HCT116 (cell line): Measurements from ENCODE around the gene TRMU. TPM values are rescaled to one million over a fixed set of nuclear protein-coding genes. Genes with fewer than 3 reads are reported as not detected.

ENCODE experiments used
- ATAC-seq: fragments of 200-7000 bp; cut with Tn5 transposase; 2 replicates; pipeline ENCODE4 v1.9.1; 2020; ENCODE audit warnings: mild to moderate bottlenecking, moderate library complexity
- BruUV-seq: library from RNA; stranded (reverse); fragments of 400-500 nt; replicated peaks from 2 replicates; lab custom pipeline; 2021; lab: Mats Ljungman, UMichigan
- CTCF ChIA-PET: fragments of 300-600 bp; sonication (Branson Sonifier 250); formaldehyde crosslinking; loops from one replicate; lab custom pipeline; 2021; ENCODE audit warnings: antibody characterized with exemption; lab: Charles Lee
- POLR2A ChIA-PET: fragments of 300-600, 350-600 bp; sonication (Branson Sonifier 250); formaldehyde crosslinking; loops from one replicate; lab custom pipeline; 2021; ENCODE audit warnings: antibody characterized with exemption; lab: Charles Lee
- RAD21 ChIA-PET, 2 experiments: fragments of 300-600 bp; sonication (Branson Sonifier 250); formaldehyde crosslinking; loops; one replicate each; lab custom pipeline; 2023; ENCODE audit warnings: low total read pairs in 2 of 2; ENCODE audit not compliant: uncharacterized antibody in 2 of 2, unreplicated experiment in 2 of 2, low non-redundant PET in 1 of 2; lab: Charles Lee
- DNase-seq: peaks from one replicate; pipeline ENCODE4 v3.0.0-alpha.2; 2010; ENCODE audit warnings: low read depth, low spot score
- H2AFZ ChIP-seq: fragments of 200-600 bp; shearing (Covaris generic), sonication (generic); 2 replicates; pipeline ENCODE4 v1.6.1; 2017; ENCODE audit warnings: low read depth, mixed run types, mixed read lengths, antibody characterized with exemption, low read length; ENCODE audit not compliant: poor library complexity, severe bottlenecking
- H3K27ac ChIP-seq: 2 replicates; pipeline ENCODE4 v1.5.1; 2012; ENCODE audit warnings: low read depth, low read length
- H3K27me3 ChIP-seq: fragments of 200-600 bp; sonication (generic); 2 replicates; pipeline ENCODE4 v1.6.1; 2016; ENCODE audit warnings: mixed run types, low read length, mixed read lengths; ENCODE audit not compliant: insufficient read depth
- H3K36me3 ChIP-seq, 2 experiments: fragments of 200-500 bp in 1 of 2; fragments of 200-600 bp in 1 of 2; sonication (Bioruptor generic) in 1 of 2; sonication (generic) in 1 of 2; 2 replicates each; pipeline versions ENCODE4 v1.5.1 to v1.6.1; 2014 to 2016; ENCODE audit warnings: low read length in 2 of 2, inconsistent platforms in 1 of 2, mixed read lengths in 1 of 2, mixed run types in 1 of 2; ENCODE audit not compliant: insufficient read depth in 2 of 2, control insufficient read depth in 1 of 2
- H3K4me1 ChIP-seq, 2 experiments: fragments of 200-600 bp in 1 of 2; sonication (generic) in 1 of 2; 2 replicates each; pipeline versions ENCODE4 v1.5.1 to v1.6.1; 2012 to 2017; ENCODE audit warnings: low read length in 2 of 2, inconsistent platforms in 1 of 2, mild to moderate bottlenecking in 1 of 2, mixed read lengths in 1 of 2, mixed run types in 1 of 2, moderate library complexity in 1 of 2; ENCODE audit not compliant: insufficient read depth in 2 of 2, control insufficient read depth in 1 of 2
- H3K4me2 ChIP-seq: fragments of 200-600 bp; sonication (generic); 2 replicates; pipeline ENCODE4 v1.6.1; 2017; ENCODE audit warnings: mixed run types, low read length, mixed read lengths
- H3K4me3 ChIP-seq, 2 experiments: fragments of 200-600 bp in 1 of 2; sonication (generic) in 1 of 2; replicated peaks in 1 of 2; 2 replicates each; pipeline ENCODE4 v1.5.1; 2011 to 2016; ENCODE audit warnings: low read length in 2 of 2, control low read depth in 1 of 2, low read depth in 1 of 2, mild to moderate bottlenecking in 1 of 2, mixed read lengths in 1 of 2, mixed run types in 1 of 2
- H3K79me2 ChIP-seq: fragments of 200-600 bp; sonication (generic); 2 replicates; pipeline ENCODE4 v1.6.1; 2017; ENCODE audit warnings: mild to moderate bottlenecking, mixed run types, low read length, moderate library complexity, mixed read lengths; ENCODE audit not compliant: insufficient read depth
- H3K9ac ChIP-seq: fragments of 200-600 bp; sonication (generic); 2 replicates; pipeline ENCODE4 v1.6.1; 2016; ENCODE audit warnings: low read length, mixed read lengths
- H3K9me2 ChIP-seq: fragments of 200-600 bp; sonication (generic), shearing (Covaris generic); 2 replicates; pipeline ENCODE4 v1.6.1; 2017; ENCODE audit warnings: mixed run types, mild to moderate bottlenecking, moderate library complexity; ENCODE audit not compliant: insufficient read depth
- H3K9me3 ChIP-seq, 2 experiments: fragments of 200-500 bp in 1 of 2; fragments of 200-600 bp in 1 of 2; sonication (Bioruptor generic) in 1 of 2; sonication (generic) in 1 of 2; 2 replicates each; pipeline ENCODE4 v1.6.1; 2014 to 2017; ENCODE audit warnings: low read length in 2 of 2, mixed read lengths in 2 of 2, inconsistent platforms in 1 of 2, low read depth in 1 of 2, mild to moderate bottlenecking in 1 of 2, mixed run types in 1 of 2, moderate library complexity in 1 of 2; ENCODE audit not compliant: control insufficient read depth in 1 of 2, insufficient read depth in 1 of 2
- H4K20me1 ChIP-seq: fragments of 200-600 bp; sonication (generic), shearing (Covaris generic); 2 replicates; pipeline ENCODE4 v1.6.1; 2017; ENCODE audit warnings: mixed run types, mild to moderate bottlenecking, moderate library complexity; ENCODE audit not compliant: insufficient read depth
- CBX3 ChIP-seq: IDR thresholded peaks from 2 replicates; pipeline ENCODE4 v1.6.1; 2012; ENCODE audit warnings: low read depth
- CEBPB ChIP-seq: IDR thresholded peaks from 2 replicates; pipeline ENCODE4 v1.6.1; 2012; ENCODE audit warnings: low read depth
- CTCF ChIP-seq, 3 experiments: fragments of 200-600 bp in 1 of 3; sonication (generic) in 1 of 3; IDR thresholded peaks in 2 of 3; conservative IDR thresholded peaks in 1 of 3; 2 replicates each; pipeline ENCODE4 v1.5.1; 2012 to 2017; ENCODE audit warnings: low read depth in 2 of 3, low read length in 2 of 3, antibody characterized with exemption in 1 of 3, borderline replicate concordance in 1 of 3, control low read depth in 1 of 3, mild to moderate bottlenecking in 1 of 3, mixed read lengths in 1 of 3, mixed run types in 1 of 3, moderate library complexity in 1 of 3; ENCODE audit not compliant: insufficient read depth in 1 of 3
- ELF1 ChIP-seq: IDR thresholded peaks from 2 replicates; pipeline ENCODE4 v1.6.1; 2012; ENCODE audit warnings: low read depth, borderline replicate concordance
- EZH2 ChIP-seq: fragments of 200-600 bp; sonication (generic); IDR thresholded peaks from 2 replicates; pipeline ENCODE4 v1.6.1; 2017; ENCODE audit warnings: antibody characterized with exemption, mixed run types
- EZH2phosphoT487 ChIP-seq: fragments of 200-600 bp; IDR thresholded peaks from 2 replicates; pipeline ENCODE4 v1.6.1; 2018; ENCODE audit warnings: antibody characterized with exemption, borderline replicate concordance
- JUND ChIP-seq: IDR thresholded peaks from 2 replicates; pipeline ENCODE4 v1.6.1; 2012
- MAX ChIP-seq: IDR thresholded peaks from 2 replicates; pipeline ENCODE4 v1.6.1; 2012
- POLR2A ChIP-seq: IDR thresholded peaks from 2 replicates; pipeline ENCODE4 v1.7.0; 2011; ENCODE audit warnings: borderline replicate concordance; ENCODE audit not compliant: insufficient read depth, insufficient read length; ENCODE audit errors: extremely low read depth
- POLR2AphosphoS5 ChIP-seq: IDR thresholded peaks from 2 replicates; pipeline ENCODE4 v1.6.1; 2011; ENCODE audit warnings: mild to moderate bottlenecking, low read depth, low read length, moderate library complexity
- RAD21 ChIP-seq: IDR thresholded peaks from 2 replicates; pipeline ENCODE4 v1.6.1; 2012; ENCODE audit warnings: low read depth, mild to moderate bottlenecking
- SIN3A ChIP-seq: IDR thresholded peaks from 2 replicates; pipeline ENCODE4 v1.6.1; 2012; ENCODE audit warnings: low read depth
- SP1 ChIP-seq: IDR thresholded peaks from 2 replicates; pipeline ENCODE4 v1.6.1; 2012; ENCODE audit warnings: low read depth
- TCF7L2 ChIP-seq: IDR thresholded peaks from 2 replicates; pipeline ENCODE4 v1.7.0; 2011; ENCODE audit warnings: borderline replicate concordance, inconsistent platforms; ENCODE audit not compliant: insufficient read depth, insufficient read length; ENCODE audit errors: extremely low read depth
- YY1 ChIP-seq: IDR thresholded peaks from 2 replicates; pipeline ENCODE4 v1.6.1; 2011; ENCODE audit warnings: low read length, low read depth, moderate library complexity, mild to moderate bottlenecking; ENCODE audit not compliant: insufficient replicate concordance; ENCODE audit errors: extremely low read depth
- ZBTB33 ChIP-seq: IDR thresholded peaks from 2 replicates; pipeline ENCODE4 v1.6.1; 2011; ENCODE audit warnings: mild to moderate bottlenecking, low read length, moderate library complexity; ENCODE audit not compliant: insufficient replicate concordance; ENCODE audit errors: extremely low read depth
- ZFX ChIP-seq: fragments of 450-650 bp; IDR thresholded peaks from 2 replicates; pipeline ENCODE4 v1.6.1; 2017
- ZNF274 ChIP-seq: fragments of 200-500 bp; sonication (Bioruptor generic); IDR thresholded peaks from 2 replicates; pipeline ENCODE4 v1.6.1; 2014; ENCODE audit warnings: mild to moderate bottlenecking, low read depth, low read length, inconsistent platforms
- intact Hi-C: fragments of 100-400 bp; cut with micrococcal nuclease; formaldehyde crosslinking; loops from 2 replicates; pipeline ENCODE4 v1.10.0; 2022
- total RNA-seq: library from RNA; stranded (reverse); gene quantifications from one replicate; pipeline ENCODE4 v1.2.1, GENCODE V29; 2021; ENCODE audit not compliant: unreplicated experiment
- TF ChIP-seq, protein P1 (sequence below): IDR thresholded peaks from 2 replicates; pipeline ENCODE4 v1.6.1; 2012
- TF ChIP-seq, protein P2 (sequence below): IDR thresholded peaks from 2 replicates; pipeline ENCODE4 v1.6.1; 2012; ENCODE audit warnings: low read depth

The TRMU gene
- total RNA-seq, 1 experiment from 2014 or later = 65.4 TPM

DNA sequence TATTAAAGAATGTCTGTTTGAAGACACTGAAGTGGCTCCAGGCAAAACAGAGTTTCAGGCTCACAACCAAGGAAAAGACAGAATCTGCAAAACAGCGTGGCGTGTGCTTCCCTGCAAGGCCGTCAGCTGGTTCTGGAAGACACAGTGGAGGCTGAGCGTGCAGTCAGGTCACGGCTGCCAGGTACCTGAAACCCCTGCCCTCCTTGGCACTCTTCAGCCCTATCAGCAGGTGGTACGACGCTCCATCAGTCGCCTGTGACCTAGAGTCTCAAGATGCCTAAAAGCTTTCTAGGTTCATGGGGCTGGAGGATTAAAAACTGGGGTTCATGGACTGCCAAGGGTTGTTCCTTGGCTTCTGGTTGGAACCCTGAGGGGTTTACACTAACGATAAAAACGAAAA, 65.9 kb downstream of the TRMU start:
- TF ChIP-seq RAD21 (no peak), SIN3A (no peak), CEBPB (no peak), YY1 (no peak), ZBTB33 (no peak), ELF1 (no peak), ZNF274 (no peak), ZFX (no peak), SP1 (no peak), TCF7L2 (no peak), CTCF (IDR thresholded peaks at IDR 0.05 in 2 of 3, conservative IDR thresholded peaks at IDR 0.05 in 1 of 3; ENCODE audit: borderline replicate concordance in 1 of 3, insufficient read depth in 1 of 3, low read depth in 2 of 3, low read length in 2 of 3) (no peak), POLR2AphosphoS5 (no peak), CBX3 (no peak), JUND (no peak), POLR2A (no peak), MAX (no peak), EZH2phosphoT487 (no peak), EZH2 (no peak)
- TF ChIP-seq, protein P1, sequence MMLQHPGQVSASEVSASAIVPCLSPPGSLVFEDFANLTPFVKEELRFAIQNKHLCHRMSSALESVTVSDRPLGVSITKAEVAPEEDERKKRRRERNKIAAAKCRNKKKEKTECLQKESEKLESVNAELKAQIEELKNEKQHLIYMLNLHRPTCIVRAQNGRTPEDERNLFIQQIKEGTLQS = no peak
- TF ChIP-seq, protein P2, sequence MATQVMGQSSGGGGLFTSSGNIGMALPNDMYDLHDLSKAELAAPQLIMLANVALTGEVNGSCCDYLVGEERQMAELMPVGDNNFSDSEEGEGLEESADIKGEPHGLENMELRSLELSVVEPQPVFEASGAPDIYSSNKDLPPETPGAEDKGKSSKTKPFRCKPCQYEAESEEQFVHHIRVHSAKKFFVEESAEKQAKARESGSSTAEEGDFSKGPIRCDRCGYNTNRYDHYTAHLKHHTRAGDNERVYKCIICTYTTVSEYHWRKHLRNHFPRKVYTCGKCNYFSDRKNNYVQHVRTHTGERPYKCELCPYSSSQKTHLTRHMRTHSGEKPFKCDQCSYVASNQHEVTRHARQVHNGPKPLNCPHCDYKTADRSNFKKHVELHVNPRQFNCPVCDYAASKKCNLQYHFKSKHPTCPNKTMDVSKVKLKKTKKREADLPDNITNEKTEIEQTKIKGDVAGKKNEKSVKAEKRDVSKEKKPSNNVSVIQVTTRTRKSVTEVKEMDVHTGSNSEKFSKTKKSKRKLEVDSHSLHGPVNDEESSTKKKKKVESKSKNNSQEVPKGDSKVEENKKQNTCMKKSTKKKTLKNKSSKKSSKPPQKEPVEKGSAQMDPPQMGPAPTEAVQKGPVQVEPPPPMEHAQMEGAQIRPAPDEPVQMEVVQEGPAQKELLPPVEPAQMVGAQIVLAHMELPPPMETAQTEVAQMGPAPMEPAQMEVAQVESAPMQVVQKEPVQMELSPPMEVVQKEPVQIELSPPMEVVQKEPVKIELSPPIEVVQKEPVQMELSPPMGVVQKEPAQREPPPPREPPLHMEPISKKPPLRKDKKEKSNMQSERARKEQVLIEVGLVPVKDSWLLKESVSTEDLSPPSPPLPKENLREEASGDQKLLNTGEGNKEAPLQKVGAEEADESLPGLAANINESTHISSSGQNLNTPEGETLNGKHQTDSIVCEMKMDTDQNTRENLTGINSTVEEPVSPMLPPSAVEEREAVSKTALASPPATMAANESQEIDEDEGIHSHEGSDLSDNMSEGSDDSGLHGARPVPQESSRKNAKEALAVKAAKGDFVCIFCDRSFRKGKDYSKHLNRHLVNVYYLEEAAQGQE = no peak
- H4K20me1 ChIP-seq = no peaks in the 10 kb centered on the region
- ChIA-PET POLR2A (no interaction called here), RAD21 (no interaction called here), CTCF (no interaction called here)
- intact Hi-C loops = no loop called here
- H3K4me2 ChIP-seq = no peak overlapping the region
- ATAC-seq (no peak), DNase-seq (no peak)
- BruUV-seq = no TSS peak
- no peaks in the 10 kb centered on the region; a peak in 1 of 4 replicates for H3K36me3 ChIP-seq
- H3K4me3 ChIP-seq = no peak overlapping the region
- no peak overlapping the region for H3K27ac ChIP-seq
- no peaks in the 10 kb centered on the region for H3K9me3 ChIP-seq
- no peak overlapping the region for H2AFZ ChIP-seq
- H3K27me3 ChIP-seq = no peaks in the 10 kb centered on the region
- H3K9ac ChIP-seq = no peak overlapping the region
- no peaks in the 10 kb centered on the region for H3K4me1 ChIP-seq
- H3K79me2 ChIP-seq = no peaks in the 10 kb centered on the region
- H3K9me2 ChIP-seq = no peaks in the 10 kb centered on the region
